Ramos (cell line): ENCODE data around the gene SNX19.

Source experiments
- in situ Hi-C: fragments of 300-500 bp; cut with MboI; formaldehyde crosslinking; loops from one replicate; pipeline ENCODE4 v1.14.3; 2022; ENCODE audit warnings: low sequenced_read_pairs; ENCODE audit not compliant: unreplicated experiment

The SNX19 gene

DNA sequence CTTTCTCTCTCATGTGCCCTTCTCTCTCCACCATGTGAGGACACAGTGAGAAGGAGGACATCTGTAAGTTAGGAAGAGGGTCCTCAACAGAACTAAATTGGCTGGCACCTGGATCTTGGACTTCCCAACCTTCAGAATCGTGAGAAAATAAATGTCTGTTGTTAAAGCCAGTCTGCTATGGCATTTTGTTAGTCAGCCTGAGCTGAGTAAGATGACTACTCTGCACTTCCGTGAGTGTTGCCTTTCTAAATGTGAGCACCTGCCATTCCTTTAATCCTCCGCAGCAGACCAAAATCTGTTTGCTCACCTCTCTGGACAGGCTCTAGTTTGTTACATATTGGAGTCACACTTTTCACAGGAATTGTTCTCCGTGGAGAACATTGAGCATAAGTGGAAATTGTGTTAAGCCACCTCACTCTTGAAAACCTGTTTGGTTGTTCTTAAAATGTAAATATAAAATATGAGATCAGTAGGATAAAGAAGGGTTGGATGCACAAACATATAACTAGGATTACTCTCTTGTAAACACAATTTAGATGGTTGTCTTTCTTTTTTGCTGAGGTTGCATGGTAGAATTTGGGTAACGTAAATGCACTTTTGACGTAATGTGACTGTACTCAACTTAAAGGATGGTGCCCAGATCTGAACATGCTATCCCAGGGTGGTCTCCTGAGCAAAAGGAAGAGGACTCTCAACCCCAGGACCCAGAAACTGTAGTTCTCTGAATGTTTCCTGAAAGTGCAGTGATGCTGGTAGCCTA is 65.9 kb downstream of the SNX19 start:
- in situ Hi-C loops = loop anchor here (25.0 kb wide), 1 partner anchor 638 kb away; no protein-coding TSS in a partner anchor

DNA sequence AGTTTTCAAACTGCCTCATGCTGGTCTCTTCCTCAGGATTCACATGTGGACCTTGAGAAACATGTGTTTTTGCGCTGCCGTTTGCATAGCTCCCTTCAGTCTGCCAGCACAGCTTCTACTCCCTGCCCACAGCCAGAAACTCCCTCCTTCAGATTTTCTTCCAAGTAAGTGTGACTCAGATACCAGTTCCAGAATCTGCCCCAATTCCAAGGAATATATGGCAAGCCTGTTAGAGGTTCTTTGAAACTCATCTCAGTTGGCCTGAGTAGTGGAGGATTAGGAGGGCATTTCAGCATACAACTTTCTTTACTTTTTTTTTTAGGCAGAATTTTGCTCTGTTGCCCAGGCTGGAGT is 67.1 kb downstream of the SNX19 start:
- in situ Hi-C loops = no loop called here

DNA sequence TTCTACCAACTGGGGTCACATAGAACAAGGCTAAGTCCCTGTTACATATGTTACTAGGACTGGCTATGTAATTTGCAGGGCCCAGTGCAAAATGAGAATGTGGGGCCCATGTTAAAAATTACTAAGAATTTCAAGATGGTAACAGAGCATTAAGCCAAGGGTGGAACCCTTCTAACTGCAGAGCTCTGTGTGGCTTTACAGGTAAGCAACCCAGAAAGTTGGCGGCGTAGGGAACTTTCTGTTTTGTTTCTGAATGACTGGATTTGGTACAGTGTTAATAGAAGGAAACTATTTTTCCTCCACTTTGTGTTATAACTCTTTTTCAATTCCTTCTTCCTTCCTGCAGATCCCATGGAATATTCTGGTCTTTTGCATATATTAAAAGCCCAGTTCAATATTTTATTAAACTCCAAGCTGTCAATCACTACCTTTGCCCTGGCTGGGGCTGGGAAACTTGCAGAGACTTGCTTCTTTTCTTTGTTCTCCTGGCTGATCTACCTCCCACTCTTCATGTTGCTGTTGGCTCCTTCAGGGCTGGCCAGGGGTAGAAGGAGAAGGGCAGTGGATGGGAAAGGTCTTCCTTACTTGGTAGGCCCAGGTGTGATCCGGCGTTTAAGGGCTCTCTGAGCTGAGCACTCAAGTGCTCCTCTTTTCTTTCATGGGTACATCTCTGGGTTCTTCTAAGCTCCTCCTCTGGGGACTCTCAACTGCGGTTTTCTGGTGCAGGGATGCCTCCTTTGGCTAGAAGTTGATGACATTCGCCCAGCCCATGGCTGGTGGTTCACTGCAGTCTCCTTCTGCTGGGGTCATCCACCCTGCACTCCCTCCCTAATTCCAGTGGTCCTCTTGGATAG is 67.7 kb downstream of the SNX19 start:
- in situ Hi-C loops = no loop called here

DNA sequence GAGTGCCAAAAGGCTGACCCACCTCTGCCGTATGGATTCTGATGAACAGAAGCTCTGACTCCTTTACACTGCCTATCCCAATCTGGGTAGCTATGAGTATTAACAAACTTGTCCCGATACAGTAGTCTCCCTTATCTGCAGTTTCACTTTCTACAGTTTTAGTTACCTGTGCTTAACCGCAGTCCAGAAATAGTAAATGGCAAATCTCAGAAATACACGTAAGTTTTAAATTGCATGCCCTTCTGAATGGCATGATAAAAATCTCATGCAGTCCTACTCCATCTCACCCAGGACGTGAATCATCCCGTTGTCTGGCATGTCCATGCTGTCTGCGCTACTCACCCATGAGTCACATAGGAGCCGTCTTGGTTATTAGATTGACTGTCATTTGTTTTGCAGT is 68.8 kb downstream of the SNX19 start:
- in situ Hi-C loops = no loop called here

DNA sequence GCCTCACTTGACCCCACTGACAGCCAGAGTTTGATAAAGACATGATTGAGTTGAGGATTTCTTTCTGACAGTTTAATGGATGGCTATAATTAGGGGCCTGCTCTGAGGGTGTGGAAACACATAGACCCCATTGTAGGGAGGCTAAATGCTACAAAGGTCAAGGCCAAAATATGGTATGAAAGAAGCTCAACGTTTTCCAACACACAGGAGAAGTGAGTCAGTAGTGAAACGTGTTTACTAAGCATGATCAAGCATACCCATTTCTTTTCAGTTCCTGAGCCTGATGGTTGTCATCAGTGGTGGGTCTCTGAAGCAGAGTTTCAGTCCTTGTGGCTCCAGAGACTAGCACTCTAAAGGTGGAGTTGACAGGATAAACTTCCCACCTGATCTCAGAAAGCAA is 69.7 kb downstream of the SNX19 start:
- in situ Hi-C loops = no loop called here

DNA sequence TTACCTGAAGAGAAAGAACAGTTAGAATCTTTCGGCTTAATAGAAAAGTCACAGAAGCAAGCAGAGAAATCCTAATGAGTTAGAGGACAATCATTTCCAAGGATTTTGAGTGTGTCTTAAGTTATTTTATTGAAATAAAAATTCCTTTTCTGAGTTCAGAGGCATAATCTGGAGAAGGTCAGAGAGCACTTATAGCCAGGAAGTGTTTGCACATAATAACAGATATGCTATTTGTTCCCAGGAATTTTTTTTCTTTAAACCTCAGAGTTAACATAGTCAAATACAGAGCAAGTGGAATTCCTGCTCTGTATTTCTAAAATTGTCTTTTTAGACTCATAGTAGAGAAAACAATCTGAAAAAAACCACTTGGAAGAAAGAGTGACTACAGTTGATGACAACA is 74.3 kb downstream of the SNX19 start:
- in situ Hi-C loops = no loop called here

DNA sequence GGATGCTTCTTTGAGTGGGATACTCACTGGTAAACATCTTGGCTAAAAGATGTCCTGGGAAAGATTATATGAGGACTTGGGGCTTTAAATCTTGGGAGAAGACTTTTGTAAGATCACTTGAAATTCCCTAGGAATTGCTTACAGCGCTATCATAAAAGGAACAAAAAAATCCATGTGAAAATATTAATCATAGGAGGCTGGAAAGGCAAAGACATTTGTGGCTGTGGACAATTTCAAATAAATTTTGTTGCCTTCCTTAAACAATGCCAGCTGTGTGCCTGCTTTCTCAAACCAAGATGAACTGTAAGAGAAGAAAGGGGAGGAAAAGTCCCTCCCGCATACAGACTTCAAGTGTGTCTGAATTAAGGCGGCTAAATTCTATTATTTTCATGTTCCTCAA is 75.6 kb downstream of the SNX19 start:
- in situ Hi-C loops = no loop called here

DNA sequence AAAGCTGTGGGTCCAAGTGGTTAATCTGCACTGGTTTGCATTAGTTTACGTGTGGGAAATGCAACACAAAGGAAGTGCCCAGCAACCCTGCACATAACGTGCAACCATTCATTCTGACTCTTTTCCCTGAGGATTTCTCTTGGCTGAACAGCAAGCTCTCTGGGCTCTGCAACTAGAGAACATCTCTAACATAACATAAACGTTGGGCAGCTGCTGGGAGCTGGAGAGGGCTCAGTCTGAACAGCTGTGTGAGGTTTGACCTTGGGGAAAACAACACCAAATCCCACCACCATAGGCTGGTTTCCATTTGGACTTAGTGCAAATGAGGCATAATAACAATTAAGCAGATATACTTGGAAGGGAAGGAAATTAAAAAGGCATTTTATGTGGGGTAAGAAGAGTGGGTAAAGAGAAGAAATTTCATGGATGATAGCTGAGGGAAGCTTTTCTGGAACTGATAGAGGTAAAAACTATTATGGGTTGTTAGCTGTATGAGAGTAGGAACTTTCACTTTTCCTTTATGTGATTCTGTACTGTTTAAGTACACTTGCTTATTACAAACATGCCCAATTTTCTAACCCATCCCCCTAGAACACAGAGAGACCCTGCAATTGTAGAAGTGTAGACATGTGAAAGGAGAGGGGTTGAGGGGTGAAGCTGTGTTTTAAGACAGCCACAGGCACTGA is 76.2 kb downstream of the SNX19 start:
- in situ Hi-C loops = no loop called here

DNA sequence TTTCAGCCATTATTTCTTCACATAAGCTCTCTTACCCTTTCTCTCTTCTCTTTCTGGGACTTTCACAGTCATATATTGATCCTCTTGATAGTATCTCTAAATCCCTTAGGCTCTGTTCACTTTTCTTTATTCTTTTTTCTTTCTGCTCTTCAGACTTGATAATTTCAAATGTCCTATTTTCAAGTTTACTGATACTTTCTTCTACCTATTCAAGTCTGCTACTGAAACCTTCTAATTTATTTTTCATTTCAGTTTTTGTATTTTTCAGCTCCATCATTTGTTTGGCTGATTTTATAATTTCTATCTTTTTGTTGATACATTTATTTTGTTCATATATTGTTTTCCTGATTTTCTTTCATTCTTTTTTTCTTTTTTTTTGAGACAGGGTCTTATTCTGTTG is 79.1 kb downstream of the SNX19 start:
- in situ Hi-C loops = no loop called here

DNA sequence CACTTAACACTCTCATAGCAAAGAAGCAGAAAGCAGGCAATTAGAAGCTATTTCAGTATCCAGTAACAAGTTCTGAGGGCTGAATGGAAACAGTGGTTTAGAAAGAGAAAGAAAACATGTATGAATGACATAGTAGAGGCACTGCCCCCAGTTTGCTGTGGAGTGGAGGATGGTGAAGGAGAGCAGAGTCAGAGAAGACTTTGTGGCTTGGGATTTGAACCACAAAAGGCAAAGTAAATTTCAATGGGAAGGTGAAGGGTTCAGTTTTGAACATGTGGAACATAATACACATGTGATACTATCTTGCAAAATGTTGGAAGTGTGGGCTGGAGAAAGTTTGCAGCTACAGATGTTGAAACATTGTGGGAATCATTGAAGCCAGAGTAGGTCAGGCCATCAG is 81.4 kb downstream of the SNX19 start:
- in situ Hi-C loops = no loop called here

DNA sequence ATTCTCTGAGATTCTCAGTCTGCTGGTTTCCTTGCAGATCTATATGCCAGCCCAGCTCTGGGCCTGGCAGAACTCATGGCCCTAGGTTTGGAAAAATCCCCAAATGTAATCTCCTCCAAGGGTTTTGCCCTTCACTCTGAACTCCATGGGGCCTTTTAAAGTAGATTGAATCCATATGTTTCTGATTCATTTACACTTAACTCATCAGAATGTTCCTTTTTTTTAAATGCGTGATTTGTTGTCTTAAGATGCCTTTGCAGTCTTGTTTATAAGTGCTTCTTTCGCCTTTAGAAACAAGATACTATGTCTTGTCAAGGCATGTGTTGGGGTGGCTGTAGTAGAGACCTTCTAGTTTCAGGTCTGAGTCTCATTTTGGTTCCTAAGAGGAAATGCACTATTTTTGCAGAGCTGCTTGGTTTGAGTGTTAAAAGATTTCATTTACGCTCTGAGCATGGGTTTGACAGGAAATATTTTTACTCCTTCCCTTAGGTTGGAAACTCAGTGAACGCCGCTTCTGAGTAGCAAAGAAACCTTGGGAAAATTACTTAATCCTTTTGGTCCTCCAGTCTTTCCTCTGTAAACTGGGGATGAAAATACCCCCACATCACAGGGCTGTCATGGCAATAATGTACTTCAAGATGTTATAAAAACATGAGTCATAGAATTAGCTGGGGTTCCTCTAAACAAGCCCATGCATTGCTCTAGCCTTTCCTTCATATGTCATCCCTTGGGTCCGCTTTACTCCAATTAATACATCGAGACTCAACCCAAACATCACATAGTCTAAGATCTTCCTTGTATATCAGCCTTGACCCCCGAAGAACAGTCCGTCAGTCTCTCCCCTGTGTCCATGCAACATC is 83.5 kb downstream of the SNX19 start:
- in situ Hi-C loops = no loop called here

DNA sequence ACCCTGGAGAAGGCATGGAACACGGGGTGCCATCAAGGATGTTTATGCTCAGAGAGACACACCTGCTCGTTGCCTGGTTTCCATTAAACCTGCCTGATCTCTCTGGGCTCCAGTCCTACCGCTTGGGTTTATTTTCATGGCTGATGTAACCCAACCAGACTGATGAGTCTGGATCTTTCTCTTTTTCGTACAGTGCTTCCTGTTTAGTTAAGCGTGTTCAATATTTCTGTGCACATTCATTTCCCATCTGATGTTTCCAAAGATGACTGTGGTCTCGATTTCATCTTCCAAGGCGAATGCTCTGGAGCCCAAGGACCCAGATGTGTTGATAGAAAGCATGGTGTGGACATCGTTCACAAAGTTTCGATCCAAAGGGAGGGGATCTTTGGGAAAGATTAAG is 84.3 kb downstream of the SNX19 start:
- in situ Hi-C loops = no loop called here

DNA sequence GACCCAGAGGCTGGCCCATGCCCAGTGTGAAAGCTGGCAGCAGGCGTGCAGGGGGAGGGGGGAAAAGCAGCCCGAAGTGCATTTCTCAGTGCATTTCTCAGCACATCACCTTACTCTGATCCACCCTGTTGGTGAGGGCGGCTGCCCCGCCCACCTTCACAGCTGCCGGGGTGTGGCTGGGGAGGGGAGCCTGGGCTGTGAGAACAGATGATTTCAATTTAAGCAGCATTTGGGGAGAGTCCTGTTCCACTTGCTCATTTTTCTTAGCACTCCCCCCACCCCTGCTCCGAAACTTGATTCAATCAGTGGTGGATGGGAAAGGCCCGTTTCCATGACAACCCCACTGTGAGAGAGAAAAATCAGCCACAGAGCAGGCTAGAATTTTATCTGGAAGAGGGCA is 84.8 kb downstream of the SNX19 start:
- in situ Hi-C loops = no loop called here

DNA sequence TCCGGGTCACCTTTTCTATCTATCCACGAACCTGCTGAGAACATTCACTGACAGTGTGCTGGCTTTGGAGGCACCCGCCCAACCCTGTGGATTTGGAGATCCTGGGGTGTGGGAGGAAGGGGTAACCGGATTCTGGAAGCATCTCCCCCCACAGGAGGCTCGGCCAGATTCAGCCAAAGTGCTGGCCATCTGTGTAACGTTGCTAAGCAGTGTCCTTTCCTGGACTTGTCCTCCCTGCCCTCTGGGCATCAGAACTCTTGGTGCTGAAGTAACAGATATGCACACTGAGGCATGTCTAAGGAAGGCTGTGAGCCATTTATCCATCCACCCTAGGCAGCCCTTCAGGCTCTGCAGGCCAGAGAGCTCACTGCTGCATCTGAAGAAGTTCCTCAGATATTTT is 85.7 kb downstream of the SNX19 start:
- in situ Hi-C loops = no loop called here

DNA sequence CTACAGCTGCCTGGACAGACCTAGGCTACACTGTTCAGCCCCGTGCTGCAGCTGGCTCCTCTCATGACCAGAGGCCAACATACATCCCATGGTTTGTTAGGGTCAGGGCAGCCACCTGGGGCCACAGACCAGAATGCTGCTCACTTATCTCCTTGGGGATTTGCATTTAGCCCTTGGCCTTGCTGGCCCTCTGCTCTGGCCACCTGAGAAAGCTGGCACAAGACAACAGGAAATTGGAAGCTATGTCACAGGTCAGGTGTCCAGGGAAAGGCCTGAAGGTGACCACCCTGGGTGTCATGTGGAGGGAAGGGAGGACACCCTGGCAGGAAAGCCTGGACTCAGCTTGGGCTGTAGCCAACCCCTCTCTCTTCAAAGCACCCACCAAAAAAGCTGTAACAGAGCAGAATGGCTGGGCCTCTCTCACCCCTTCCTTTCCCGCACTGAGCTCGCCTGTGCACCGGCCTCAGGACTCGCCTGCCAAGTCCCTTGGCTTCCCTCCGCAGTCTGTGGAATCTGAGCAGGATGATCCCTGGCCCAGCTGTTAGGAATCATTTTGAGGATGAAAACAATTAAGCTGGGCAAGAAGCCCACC is 86.3 kb downstream of the SNX19 start:
- in situ Hi-C loops = no loop called here

DNA sequence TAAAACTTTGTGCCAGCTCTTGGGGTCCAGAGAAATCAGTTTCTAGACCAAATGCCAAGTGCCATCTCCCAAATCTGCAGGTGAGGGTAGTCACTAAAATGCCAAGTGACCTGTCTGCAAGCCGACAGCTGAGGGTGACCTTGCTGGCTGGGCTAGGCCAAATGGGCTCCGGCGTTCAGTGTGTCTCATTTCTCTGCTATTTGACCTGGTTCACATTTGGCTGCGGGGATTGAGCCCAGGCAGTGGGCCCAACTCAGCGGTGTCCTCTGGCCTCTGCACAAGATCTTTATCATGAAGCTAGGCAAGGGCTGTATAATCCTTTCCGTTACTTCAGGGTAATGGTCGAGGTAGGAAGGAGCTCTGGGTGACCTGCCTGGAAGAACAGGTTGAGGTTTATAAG is 87.5 kb downstream of the SNX19 start:
- in situ Hi-C loops = no loop called here

DNA sequence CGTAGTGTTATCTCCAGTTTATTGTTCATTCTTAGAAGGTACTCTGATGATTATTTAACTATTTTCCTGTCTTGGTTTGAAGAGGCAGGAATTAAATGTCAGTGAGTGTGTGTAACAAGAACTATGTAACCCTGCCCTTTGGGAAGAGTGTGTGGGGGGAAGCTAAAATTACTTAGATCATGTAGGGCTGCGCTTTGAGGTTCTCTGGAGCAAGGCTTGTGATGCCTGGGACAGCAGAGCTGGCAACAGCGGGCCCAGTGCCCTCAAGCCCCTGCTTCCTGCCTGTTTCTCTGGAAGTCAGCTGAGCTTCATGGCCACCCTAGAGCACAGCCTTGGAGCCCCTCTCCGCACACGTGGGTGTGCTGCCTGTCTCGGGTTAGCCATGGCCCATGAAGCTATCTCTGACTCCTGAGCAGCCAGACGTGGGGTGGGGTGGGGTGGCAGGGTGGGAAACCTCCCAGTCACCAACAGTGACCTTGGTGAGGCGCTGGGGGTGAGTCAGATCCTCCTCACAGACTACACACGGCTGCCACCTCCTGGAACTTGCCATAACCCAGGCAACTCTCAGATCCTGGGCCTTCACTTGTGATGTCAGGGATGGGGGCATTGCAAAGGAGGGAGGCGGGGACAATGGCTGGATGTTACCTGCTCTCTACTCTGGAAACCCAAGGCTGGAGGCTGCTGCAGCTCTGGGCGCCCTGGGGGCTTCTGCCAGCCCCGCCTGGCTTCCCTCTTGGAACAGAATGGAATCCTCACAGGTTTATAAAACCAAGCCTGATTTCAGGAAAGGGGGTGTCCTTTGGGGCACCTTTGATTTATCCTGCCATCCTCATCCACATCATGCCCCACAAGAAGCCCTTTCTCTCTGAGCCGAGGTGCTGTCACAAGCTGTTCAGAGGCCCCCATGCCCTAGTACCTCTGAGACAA is 88.6 kb downstream of the SNX19 start:
- in situ Hi-C loops = no loop called here

DNA sequence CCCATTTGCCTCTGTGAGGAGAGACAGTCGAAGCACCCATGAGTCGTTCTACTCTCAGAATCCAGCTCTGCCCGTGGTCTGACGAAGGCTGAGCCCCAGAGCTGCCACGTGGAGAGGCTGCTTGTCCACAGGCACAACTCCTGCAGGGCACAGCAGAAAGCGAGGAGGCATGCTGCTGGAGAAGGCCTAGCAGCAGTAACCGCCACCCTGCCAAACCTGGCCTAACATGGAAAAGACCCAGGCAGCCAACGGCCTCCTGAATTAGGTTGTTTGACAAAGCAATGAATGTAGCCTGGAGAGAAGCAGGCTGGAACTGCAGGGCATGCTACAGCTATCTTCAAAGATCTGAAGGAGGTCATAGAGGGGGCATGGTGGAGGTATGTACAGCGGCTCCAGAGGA is 89.7 kb downstream of the SNX19 start:
- in situ Hi-C loops = no loop called here

DNA sequence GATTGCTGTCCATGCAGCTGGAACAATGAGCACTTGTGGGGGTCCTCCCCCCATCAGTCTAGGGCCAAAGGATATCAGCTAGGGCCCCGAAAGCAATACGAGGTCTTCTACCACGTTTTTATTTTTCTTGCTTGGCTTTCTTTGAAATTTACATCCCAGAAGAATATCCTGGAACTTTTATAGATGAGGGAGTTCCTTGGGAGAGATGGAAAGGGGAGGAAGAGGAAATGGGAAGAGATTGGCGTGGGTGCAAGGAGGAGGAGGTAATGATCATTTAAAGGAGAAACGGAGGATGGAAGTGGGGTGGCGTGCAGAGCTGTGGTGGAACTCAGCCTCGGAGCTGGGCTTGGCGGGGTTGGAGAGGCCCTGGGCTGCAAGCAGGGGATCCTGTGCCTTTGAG is 90.3 kb downstream of the SNX19 start:
- in situ Hi-C loops = no loop called here
